ENCODE measurements around the gene SPTBN4.

Gene SPTBN4

DNA sequence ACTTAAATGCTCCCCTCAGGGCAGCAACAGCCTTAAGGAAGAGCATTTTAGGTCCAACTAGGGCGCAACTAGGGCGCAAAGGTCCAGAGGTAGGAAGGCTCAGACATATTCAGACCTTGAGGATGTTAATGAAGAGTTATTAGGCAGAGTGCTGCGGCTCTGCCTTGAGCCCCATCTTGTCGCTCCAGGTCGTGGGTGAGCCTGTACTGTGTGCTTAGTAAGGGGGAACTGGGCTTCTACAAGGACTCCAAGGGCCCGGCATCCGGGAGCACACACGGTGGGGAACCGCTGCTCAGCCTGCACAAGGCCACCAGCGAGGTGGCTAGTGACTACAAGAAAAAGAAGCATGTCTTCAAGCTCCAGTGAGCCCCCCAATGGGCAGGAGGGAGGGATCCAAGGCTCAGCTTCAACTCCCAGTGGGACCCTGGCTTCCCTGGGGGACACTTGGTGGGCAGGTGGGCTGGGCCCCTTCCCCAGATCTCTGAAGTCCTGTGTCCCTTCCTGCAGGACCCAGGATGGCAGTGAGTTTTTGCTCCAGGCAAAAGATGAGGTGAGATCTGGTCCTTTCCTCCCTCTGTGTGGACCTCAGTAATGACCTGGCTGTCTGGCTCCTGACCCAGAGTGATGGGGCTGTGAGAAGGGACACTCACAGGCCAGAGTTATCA, 105.2 kb downstream of the SPTBN4 start:
- no peaks in the 10 kb centered on the region for H3K79me2 ChIP-seq (ENCODE audit: insufficient read depth, low read depth)
- H3K4me2 ChIP-seq, result no peak overlapping the region
- H2AFZ ChIP-seq (ENCODE audit: low read depth), result no peak overlapping the region
- H3K4me3 ChIP-seq (IDR thresholded peaks at IDR 0.05; ENCODE audit: insufficient read depth, low read depth, low read length), result no peak overlapping the region
- TF ChIP-seq, protein P1, sequence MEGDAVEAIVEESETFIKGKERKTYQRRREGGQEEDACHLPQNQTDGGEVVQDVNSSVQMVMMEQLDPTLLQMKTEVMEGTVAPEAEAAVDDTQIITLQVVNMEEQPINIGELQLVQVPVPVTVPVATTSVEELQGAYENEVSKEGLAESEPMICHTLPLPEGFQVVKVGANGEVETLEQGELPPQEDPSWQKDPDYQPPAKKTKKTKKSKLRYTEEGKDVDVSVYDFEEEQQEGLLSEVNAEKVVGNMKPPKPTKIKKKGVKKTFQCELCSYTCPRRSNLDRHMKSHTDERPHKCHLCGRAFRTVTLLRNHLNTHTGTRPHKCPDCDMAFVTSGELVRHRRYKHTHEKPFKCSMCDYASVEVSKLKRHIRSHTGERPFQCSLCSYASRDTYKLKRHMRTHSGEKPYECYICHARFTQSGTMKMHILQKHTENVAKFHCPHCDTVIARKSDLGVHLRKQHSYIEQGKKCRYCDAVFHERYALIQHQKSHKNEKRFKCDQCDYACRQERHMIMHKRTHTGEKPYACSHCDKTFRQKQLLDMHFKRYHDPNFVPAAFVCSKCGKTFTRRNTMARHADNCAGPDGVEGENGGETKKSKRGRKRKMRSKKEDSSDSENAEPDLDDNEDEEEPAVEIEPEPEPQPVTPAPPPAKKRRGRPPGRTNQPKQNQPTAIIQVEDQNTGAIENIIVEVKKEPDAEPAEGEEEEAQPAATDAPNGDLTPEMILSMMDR (conservative IDR thresholded peaks at IDR 0.05; ENCODE audit: low read depth, low read length), result no peak
- H3K36me3 ChIP-seq (ENCODE audit: insufficient read depth), result no peaks in the 10 kb centered on the region
- no peaks in the 10 kb centered on the region for H4K20me1 ChIP-seq (ENCODE audit: insufficient read depth)
- H3K4me1 ChIP-seq (ENCODE audit: low read depth, poor library complexity, severe bottlenecking), result peaks cover 8% of the 10 kb centered on the region
- no peaks in the 10 kb centered on the region; the same call in 1 of the 2 replicates for H3K27me3 ChIP-seq (ENCODE audit: insufficient read depth, low read depth)
- H3K27ac ChIP-seq, result no peak overlapping the region
- H3K9ac ChIP-seq, result no peak overlapping the region

DNA sequence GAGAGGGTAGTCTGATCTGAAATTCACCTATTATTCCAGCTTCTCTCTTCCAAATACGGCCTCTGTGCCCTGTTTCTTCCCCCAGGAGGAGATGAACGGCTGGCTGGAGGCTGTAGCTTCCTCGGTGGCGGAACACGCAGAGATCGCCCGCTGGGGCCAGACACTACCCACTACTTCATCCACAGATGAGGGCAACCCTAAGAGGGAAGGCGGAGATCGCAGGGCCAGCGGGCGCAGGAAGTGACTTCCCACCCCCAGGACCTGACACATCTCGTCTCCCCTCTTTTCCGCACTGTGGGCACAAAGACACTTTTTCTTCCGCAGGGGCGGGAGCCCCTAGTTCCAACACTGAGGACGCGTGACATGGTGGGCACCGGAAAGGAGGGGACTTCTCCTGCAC, 108.5 kb downstream of the SPTBN4 start:
- Histone ChIP-seq H3K27me3 (ENCODE audit: insufficient read depth, low read depth) (no peaks in the 10 kb centered on the region), H3K4me2 (no peak overlapping the region), H3K79me2 (ENCODE audit: insufficient read depth, low read depth) (no peaks in the 10 kb centered on the region), H3K9ac (no peak overlapping the region), H3K27ac (no peak overlapping the region), H3K4me1 (ENCODE audit: low read depth, poor library complexity, severe bottlenecking) (peaks cover 18% of the 10 kb centered on the region), H3K36me3 (ENCODE audit: insufficient read depth) (no peaks in the 10 kb centered on the region), H4K20me1 (ENCODE audit: insufficient read depth) (no peaks in the 10 kb centered on the region), H3K4me3 (IDR thresholded peaks at IDR 0.05; ENCODE audit: insufficient read depth, low read depth, low read length) (no peak overlapping the region), H2AFZ (ENCODE audit: low read depth) (no peak overlapping the region)
- TF ChIP-seq, protein P1 (conservative IDR thresholded peaks at IDR 0.05; ENCODE audit: low read depth, low read length), result no peak

DNA sequence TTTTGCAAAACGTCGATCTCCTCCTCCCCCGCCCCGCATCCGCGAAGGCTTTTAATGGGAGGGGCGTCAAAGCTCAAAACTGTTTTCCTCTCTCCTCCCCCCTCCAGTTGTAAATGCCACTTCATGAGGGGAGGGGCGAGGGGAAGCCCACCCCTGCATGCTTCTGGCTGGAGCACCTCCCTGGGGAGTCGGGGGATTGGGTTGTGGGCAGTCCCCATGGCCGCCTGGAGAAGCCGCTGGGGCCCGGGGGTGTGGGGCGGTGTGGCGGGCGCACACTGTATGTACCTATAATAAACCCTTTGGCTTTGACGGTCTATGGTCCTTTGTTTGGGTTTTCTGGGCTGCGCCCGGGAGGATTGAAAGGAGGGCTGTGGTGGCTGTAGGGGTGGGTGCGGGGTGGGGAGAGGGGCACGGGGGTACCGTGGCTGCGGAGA, 109.4 kb downstream of the SPTBN4 start:
- H3K4me3 ChIP-seq (IDR thresholded peaks at IDR 0.05; ENCODE audit: insufficient read depth, low read depth, low read length), result no peak overlapping the region
- no peak overlapping the region; the same call in 1 of the 2 replicates for H3K9ac ChIP-seq
- no peaks in the 10 kb centered on the region for H3K79me2 ChIP-seq (ENCODE audit: insufficient read depth, low read depth)
- no peaks in the 10 kb centered on the region for H4K20me1 ChIP-seq (ENCODE audit: insufficient read depth)
- TF ChIP-seq, protein P1 (conservative IDR thresholded peaks at IDR 0.05; ENCODE audit: low read depth, low read length), result no peak
- H3K36me3 ChIP-seq (ENCODE audit: insufficient read depth), result no peaks in the 10 kb centered on the region; the same call in 1 of the 2 replicates
- H3K4me1 ChIP-seq (ENCODE audit: low read depth, poor library complexity, severe bottlenecking), result peaks cover 15% of the 10 kb centered on the region
- H3K4me2 ChIP-seq, result peak overlapping the region; percentile 91
- no peaks in the 10 kb centered on the region for H3K27me3 ChIP-seq (ENCODE audit: insufficient read depth, low read depth)
- H3K27ac ChIP-seq, result no peak overlapping the region
- peak overlapping the region; percentile 91; the same call in 1 of the 2 replicates for H2AFZ ChIP-seq (ENCODE audit: low read depth)

DNA sequence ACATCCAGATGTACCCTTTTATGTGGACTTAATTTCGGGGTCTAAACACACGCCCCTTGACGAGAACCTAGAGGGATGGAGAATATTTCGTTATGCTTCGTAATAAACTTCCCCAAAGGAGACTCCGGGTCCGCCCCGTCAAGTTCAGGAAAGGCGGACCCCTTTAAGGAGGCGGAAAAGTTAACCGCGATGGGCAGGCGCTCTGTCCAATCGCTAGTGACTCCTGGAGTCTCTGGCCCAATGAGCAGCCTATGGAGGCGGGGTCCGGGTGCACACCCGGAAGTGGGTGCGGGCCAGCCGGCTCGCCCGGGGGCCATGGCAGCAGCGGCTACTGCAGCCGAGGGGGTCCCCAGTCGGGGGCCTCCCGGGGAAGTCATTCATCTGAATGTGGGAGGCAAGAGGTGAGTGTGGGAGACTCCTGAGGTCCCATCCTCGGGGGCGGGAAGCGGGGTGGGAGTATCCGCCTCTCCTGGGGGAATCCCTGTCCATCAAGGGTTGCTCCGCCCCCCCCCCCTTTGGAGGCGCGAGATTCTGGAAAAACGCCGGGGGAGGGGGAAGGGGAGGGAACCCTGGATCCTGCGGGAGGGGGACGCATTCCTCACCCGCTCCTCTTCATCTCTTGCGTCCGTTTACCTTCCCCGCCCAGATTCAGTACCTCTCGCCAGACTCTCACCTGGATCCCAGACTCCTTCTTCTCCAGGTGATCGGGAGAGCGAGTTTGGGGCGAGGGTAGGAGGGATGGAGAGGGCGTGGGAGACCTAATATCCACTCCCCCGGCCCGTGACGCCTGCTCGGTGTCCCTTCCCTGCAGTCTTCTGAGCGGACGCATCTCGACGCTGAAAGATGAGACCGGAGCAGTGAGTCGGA, 110.0 kb downstream of the SPTBN4 start, which contains the start of gene SHKBP1:
Gene SHKBP1 (plus strand): TSS at position 289 of the 867 bp plus-strand sequence. CDS start 27 bp downstream, at position 316.
- Histone ChIP-seq H4K20me1 (ENCODE audit: insufficient read depth) (no peaks in the 10 kb centered on the region), H3K36me3 (ENCODE audit: insufficient read depth) (no peaks in the 10 kb centered on the region; the same call in 1 of the 2 replicates), H3K9ac (peak within 1 kb of the TSS; percentile 44; the same call in 1 of the 2 replicates), H3K27me3 (ENCODE audit: insufficient read depth, low read depth) (no peaks in the 10 kb centered on the region), H3K4me1 (ENCODE audit: low read depth, poor library complexity, severe bottlenecking) (peaks cover 13% of the 10 kb centered on the region), H3K27ac (0 out of 2 replicates have a peak within 1 kb of the TSS, but pooled peaks have one; percentile 12), H3K4me3 (IDR thresholded peaks at IDR 0.05; ENCODE audit: insufficient read depth, low read depth, low read length) (no peak within 1 kb of the TSS), H2AFZ (ENCODE audit: low read depth) (peak within 1 kb of the TSS; percentile 91), H3K4me2 (peak within 1 kb of the TSS; percentile 91), H3K79me2 (ENCODE audit: insufficient read depth, low read depth) (no peaks in the 10 kb centered on the region)
- TF ChIP-seq, protein P1 (conservative IDR thresholded peaks at IDR 0.05; ENCODE audit: low read depth, low read length), result no peak
